Hepatocyte (in vitro differentiated cells): Measurements from ENCODE around the gene HEATR5B.

Source experiments
- CTCF ChIP-seq: fragments of 200-600 bp; sonication (generic); IDR thresholded peaks from 2 replicates; pipeline ENCODE4 v1.5.1; 2016; ENCODE audit warnings: antibody characterized with exemption, mild to moderate bottlenecking; ENCODE audit not compliant: poor library complexity
- EZH2 ChIP-seq: fragments of 200-600 bp; sonication (generic); IDR thresholded peaks from 2 replicates; pipeline ENCODE4 v1.6.1; 2016; ENCODE audit warnings: antibody characterized with exemption, mild to moderate bottlenecking, borderline replicate concordance
- EZH2phosphoT487 ChIP-seq: fragments of 200-600 bp; sonication (generic); IDR thresholded peaks from one replicate; pipeline ENCODE4 v1.6.1; 2018; ENCODE audit warnings: antibody characterized with exemption, mild to moderate bottlenecking, low read depth, moderate library complexity; ENCODE audit not compliant: unreplicated experiment, severe bottlenecking

- TF ChIP-seq CTCF, result no peak
- no peak for TF ChIP-seq EZH2
- TF ChIP-seq EZH2phosphoT487, result no peak
Measured at GRCh38 chr2:36975306-36975705, 108.9 kb downstream of the HEATR5B start.
